A673 (cell line): ENCODE results near the gene MYOCD.

ENCODE experiments used
- CTCF ChIP-seq: fragments of 300-800, 200-600 bp; sonication (generic); conservative IDR thresholded peaks from 2 replicates; pipeline ENCODE4 v1.5.1; 2017; ENCODE audit warnings: low read depth, mild to moderate bottlenecking, antibody characterized with exemption, low read length, moderate library complexity, mixed read lengths
- EZH2 ChIP-seq: fragments of 200-600 bp; sonication (generic); IDR thresholded peaks from 2 replicates; pipeline ENCODE4 v1.6.1; 2017; ENCODE audit warnings: borderline replicate concordance, low read depth, mild to moderate bottlenecking, mixed read lengths, antibody characterized with exemption, low read length; ENCODE audit not compliant: poor library complexity, severe bottlenecking

GRCh38 chr17:12735517-12735916 is 69.8 kb downstream of the MYOCD start:
- TF ChIP-seq CTCF = no peak
- TF ChIP-seq EZH2 = no peak
